Epidermal melanocyte (primary cell): ENCODE measurements around the gene NR3C1.
"Not testable (repeated sequence)": the region's sequence is repeated elsewhere in the genome, so short reads cannot be mapped to it uniquely, and the experiment has no call there.

Experiments used
- DNase-seq: peaks from one replicate; pipeline ENCODE4 v3.0.0; 2011; ENCODE audit warnings: low spot score; ENCODE audit not compliant: insufficient read length

The NR3C1 gene

DNA sequence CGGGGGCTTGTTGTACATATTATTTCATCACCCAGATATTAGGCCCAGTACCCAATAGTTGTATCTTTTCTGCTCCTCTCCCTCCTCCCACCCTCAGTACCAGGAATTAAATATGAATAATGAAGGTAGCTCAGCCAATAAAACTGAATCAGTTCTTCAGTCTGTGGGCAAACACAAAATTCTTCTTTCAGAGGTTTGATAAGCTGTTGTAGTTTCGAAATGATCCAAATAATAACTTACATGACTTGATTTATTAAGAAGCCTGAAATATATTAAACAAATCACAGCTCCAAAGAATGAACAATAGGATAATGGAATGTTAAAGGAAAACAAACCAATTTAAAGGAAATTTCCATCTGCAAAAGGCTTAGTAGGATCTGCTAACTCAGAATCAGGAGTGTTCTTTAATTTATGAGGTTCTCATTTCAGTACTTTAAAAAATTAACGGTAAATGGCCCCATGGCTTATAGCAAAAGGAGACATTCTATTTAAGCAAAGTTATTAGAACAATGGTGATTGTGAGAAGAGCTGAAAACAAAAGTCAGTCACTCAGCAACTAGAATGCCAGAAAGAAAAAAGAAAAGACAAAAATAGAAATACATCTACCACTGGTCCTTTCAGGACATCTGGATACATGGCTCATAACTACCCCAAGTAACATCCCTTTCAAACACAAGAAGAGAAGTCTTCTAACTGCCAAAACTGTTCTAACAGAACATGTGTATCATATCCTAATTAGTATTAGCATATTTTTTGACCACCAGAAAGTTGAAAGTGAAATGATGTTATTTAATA lies 62.4 kb downstream of the NR3C1 start:
- DNase-seq: no peak

DNA sequence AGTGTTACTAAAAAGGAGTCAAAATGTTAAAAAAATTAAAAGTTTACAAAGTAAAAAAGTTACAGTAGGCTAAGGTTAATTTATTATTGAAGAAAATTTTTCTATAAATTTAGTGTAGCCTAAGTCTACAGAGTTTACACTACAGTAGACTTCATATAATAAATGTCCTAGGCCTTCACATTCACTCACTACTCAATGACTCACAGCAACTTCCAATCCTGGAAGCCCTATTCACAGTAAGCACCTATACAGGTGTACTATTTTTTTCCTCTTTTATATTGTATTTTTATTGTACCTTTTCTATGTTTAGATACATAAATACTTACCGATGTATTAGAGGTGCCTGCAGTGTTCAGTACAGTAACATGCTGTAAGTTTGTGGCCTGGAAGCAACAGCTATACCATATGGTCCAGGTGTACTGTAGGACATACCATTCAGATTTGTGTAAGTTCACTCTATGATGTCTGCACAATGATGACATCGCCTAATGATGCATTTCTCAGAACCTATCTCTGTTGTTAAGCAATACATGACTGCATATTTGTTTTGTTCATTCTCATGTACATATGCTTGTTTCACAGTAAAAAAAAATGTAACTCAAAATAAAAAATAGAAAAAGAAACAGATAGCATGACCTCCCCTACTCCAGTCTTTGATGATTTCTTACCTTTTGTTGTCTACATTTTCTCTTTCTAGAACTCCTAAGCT lies 64.7 kb downstream of the NR3C1 start:
- no peak for DNase-seq

DNA sequence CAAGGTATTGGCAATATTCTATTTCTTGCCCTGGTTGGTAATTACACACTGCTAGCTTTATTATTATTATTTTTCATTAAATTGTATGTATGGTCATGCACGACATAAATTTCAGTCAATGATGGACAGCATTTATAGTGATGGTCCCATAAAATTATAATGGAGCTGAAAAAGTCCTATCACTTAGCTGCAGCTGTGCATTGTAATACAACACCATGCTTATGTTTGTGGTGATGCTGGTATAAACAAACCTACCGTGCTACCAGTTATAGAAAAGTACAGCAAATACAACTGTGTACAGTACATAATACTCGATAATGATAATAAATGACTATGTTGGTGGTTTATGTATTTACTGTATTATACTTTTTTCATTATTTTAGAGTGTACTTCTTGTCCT lies 65.5 kb downstream of the NR3C1 start:
- DNase-seq: no peak

DNA sequence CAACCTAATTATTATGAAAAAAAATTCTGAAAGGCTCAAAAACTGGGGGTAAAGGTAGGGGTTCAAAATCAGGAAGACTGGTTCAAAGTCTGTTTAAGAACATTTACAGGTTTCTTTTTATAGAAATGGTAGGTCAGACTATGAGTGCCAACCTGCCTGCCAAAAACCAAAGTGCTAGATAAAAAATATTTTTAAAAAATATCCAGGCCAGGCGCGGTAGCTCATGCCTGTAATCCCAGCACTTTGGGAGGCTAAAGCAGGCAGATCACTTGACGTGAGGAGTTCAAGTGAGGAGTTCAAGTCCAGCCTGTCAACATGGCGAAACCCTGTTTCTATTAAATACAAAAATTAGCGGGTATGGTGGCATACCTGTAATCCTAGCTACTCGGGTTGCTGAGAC lies 67.0 kb downstream of the NR3C1 start:
- DNase-seq: no peak

DNA sequence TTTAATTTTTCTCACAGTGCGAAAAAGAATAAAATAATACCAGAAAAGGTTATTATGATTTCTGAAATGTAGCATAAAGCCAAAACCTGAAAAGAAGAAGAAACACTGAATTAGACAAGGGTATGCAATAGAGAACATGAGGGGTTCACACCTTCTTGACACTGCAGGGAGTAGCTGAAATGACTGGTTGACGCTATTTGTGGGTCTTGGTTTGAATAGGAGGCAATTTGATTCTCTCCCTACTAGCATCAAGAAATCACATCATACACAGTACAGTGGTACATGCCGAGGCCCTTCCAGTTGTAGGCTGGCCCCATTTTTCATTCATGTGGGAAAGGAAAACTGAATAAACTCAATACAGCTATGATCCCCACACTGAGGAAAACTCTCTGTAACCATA lies 68.6 kb downstream of the NR3C1 start:
- no peak for DNase-seq

DNA sequence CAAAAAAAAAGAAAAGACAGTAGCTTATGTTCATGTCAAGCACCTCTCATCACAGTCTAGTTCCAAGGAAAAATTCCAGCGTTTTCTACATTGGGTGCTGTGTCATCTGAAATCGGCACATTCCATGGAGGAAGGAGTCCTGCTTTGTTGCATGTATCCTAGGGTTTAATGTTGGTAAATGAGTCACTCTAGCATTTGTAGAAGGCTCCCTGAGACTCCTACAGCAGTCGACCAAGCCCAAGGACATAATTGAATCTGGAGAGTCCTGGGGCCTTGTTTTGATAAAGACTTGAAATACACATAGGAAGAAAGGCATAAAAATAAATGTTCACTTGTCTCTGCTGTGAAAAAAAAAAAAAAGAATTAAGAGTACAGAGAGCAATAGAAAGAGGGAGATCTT lies 69.1 kb downstream of the NR3C1 start:
- not testable (repeated sequence) for DNase-seq

DNA sequence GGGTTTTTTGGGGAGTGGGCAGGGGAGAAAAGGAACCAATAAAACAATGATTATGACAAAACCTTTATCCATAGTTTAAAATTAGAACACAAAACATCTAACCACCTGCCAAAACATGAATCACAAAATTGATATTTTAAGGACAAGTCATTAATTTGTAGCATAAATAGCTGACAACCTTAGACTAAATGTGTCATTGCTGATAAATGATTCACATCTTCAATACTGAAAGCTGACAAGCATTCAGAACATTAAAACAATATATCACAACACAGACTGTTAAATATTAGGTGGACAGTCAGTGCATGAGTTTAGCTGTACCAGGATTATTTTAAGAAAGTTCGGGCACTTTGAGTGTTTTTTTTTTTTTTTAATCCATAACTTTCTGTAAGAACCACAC lies 71.5 kb downstream of the NR3C1 start:
- DNase-seq: no peak

DNA sequence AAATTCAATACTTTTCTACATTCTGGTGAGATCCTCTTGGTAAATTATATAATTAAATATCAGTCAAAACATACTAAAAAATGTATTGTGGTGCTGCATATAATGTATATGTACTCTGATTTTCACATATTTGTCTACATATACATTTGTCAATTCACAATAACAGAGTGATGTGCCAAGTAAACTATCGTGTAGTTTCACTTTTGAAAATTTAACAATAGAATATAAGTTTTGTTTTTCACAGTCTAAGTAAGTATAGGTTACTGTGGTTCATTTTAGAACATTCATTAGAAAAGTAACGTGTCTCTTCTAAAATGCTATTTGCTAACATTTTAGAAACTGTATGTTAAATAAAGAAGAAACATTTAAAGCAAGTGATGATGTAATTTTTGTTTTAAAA lies 73.6 kb downstream of the NR3C1 start:
- DNase-seq: no peak

DNA sequence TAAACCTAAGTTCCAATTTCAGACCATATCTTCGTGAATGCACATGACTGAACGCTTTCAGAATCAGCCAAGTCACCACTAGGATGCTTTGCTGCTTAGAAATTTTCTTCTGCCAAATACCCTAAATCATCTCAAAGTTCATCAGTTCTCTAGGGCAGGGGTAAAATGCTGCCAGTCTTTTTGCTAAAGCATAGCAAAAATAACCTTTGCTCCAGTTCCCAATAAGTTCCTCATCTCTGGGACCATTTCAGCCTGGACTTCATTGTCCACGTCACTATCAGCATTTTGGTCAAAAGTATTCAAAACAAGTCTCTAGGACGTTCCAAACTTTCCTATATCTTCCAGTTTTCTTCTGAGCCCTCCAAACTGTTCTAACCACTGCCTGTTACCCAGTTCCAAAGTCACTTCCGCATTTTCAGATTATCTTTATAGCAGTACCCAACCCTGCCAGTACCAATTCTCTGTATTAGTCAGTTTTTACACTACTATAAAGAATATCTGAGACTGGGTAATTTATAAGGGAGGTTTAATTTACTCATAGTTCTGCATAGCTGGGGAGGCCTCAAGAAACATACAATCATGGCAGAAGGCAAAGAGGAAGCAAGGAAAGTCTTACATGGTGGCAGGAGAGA lies 74.8 kb downstream of the NR3C1 start:
- no peak for DNase-seq

DNA sequence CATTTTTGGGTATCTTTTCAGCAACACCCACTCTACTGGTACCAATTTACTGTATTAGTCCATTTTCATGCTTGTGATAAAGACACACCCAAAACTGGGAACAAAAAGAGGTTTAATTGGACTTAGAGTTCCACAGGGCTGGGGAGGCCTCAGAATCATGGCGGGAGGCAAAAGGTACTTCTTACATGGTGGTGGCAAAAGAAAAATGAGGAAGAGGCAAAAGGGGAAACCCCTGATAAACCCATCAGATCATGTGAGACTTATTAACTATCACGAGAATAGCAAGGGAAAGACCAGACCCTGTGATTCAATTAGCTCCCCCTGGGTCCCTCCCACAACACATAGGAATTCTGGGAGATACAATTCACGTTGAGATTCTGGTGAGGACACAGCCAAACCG lies 78.4 kb downstream of the NR3C1 start:
- DNase-seq: not testable (repeated sequence)

DNA sequence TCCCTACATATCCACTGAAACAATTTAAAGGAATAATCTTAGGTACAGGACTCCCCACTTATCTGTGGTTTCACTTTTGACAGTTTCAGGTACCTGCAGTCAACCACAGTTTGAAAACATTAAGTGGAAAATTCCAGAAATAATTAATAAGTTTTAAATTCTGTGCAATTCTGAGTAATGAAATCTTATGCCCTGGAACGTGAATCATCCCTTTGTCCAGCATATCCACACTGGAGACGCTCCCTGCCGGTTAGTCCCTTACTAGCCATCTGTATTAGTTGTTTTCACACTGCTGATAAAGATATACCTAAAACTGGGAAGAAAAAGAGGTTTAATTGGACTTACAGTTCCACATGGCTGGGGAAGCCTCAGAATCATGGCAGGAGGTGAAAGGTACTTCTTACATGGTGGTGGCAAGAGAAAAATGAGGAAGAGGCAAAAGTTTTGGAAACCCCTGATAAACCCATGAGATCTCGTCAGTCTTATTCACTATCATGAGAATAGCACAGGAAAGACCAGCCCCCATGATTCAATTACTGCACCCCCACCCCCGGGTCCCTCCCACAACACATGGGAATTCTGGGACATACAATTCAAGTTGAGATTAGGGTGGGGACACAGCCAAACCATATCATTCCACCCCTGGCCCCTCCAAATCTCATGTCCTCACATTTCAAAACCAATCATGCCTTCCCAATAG lies 80.4 kb downstream of the NR3C1 start:
- DNase-seq: not testable (repeated sequence)

DNA sequence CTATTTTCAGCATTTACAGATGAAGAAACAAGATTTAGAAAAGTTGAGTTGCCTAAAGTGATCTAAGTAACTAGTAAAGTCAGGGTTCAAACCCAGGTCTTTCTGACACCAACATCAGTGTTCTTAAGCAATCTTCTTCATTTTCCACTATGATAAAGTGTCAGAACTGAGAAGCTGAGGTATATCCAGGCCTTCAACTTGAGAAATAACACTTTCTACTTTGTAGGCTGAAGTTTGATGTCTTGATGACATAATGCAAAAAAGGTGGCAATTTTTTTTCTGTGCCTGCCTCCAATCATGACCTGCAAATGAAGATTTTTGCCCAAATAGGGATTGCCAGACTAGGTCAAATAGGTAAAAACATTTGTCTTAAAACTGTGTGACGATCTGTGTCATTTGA lies 81.3 kb downstream of the NR3C1 start:
- no peak for DNase-seq

DNA sequence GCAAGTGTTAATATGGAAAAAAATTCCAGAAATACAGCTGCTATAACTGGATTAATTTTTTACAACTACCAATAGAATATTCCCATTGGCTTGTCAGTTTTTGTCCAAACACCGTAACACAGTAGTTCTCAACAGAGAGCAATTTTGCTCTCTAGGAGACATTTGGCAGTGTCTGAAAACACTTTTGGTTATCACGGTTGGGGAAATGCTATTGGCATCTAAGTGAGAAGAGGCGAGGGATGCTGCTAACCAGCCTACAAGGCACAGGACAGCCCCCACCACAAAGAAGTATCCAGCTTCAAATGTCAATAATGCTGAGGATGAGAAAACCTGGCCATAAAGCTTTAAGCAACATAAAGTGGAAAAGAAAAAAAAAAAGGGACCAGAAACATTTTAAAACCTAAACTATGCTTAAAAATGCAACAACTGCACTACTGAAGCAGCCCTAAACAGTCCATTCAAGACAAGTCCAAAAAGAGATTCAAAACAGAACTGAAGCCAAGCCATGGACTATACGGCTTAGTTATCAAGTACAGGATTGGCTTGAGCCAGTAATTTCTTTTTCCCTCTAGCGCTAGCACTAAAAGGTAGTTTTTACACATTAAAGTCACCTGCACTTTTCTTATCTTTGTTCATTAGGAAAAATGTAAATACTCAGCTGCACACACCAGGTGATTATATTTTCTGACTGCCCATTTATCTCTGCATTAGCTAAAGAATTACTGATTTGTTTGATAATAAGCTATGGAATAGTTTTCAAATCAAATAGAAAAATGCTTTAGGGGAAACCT lies 83.9 kb downstream of the NR3C1 start:
- DNase-seq: no peak

DNA sequence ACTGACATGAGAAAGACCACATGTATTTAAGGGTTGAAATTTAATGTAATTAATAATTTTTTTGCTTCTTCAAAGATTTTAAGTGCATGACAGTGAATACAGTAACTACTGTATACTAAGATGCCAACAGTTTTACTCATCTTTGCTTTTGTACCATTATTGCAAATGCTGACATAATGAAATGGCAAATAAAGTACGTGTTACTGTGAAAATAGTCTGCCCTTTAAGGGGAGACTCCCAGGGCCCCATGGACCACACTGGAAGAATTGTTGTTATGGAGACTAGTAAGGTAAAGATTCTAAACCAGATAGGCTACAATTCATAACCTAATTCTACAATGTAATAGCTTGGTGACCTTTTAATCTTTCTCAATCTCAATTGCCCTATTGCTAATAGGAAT lies 84.7 kb downstream of the NR3C1 start:
- DNase-seq: no peak

DNA sequence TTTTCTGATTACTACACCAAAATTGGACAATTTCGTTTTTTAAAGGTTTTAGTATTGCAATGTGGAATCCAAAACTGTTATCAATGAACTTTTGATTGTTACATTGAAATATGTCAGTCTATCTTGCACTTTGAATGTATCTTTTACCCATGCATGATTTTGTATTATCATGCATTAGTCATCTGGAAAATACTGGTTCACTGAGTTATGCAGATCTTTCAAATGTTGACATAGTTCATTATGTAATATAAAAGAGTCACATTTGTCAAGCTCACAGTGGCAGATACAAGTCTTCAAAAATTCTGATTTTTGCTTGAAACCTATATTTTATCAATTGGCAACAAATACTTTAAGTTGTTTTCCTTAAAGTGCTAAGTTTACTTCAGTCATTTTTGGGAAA lies 85.2 kb downstream of the NR3C1 start:
- DNase-seq: no peak

DNA sequence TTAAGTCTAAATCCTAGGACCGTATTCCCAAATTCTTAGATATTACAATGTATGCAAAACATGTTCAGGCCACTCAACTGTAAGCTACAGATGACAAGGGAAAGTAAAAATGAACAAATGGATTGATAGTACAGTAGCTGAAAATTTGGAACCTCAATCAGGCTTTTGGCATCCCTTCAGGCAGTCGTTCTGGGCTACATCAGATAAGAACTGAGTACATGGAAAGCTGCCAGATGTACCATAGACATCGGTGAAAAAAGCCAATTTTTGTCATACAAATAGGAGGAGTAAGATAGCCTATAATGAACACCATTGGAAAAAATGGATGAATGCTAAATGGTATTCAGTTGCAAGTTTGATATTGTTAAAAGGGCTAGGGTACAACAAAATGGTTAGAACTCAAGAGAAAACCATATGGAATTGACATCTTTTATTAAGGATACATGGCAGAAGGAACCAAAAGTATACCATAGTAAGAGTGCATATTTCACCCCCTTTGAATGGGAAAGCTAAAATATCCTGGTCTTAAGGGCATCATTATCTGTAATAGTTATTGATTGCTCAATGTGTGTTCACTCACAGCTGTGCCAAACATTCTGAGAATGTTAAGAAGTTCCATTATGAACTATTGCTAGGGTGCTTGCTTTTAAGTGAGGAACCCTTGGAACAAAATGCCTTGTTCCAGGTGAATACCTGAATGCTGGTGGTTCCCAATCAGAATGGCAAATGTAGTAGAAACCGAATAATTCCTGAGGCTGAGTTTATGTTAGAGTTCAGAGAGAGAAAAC lies 86.4 kb downstream of the NR3C1 start:
- no peak for DNase-seq

DNA sequence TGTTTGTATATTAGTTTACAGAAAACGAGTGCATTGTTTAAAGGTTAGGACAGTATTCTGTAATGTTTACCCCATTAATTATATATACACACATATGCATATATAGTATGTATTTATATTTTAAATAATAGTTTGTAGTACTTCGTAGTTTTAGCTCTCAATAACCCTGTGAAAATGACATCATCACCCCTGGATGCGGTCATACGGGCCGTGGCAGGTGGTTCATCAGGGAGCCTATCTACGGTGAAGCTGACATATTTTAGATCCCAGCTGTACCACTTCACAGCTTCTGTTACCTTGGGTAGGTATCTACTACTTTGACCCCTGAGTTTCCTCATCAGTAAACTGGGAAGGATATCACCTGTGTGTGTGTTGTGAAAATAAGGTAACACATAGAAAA lies 87.1 kb downstream of the NR3C1 start:
- no peak for DNase-seq

DNA sequence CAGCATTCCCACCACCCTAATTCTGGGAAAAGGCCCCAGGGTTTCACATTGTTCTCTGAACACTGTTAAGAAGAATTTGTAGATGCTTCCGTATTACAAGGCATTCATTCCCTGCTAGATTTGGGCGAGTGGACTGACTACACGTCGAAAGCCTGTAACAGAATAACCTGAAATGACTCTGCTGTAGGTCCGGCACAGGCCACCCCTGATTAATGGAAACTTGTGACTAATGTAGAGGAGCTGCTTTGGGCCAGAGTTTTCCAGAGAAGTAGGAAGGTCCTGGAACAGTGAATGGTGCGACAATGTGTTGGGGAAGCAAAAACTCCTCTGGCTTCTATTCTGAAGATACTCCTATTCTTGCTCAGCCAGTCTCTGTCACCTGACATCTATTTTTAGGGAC lies 87.6 kb downstream of the NR3C1 start:
- DNase-seq: no peak

DNA sequence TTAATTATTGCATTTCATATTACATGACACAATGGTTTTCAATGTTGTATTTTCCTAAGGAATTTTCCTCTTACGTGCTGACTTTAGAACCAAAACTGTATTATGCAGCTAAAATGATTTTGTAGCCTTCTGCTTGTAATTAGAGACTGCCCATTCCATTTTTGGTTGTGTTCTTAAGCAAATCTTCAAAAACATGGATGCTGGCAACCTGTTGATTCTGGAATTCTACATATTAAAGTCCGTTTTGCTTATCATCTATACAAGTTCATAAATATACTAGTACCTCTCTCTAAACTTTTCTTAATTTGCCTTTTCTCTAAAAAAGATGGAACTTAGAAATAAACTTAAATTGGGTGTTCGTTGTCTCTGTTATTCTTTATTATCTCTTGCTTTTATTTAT lies 88.3 kb downstream of the NR3C1 start:
- no peak for DNase-seq

DNA sequence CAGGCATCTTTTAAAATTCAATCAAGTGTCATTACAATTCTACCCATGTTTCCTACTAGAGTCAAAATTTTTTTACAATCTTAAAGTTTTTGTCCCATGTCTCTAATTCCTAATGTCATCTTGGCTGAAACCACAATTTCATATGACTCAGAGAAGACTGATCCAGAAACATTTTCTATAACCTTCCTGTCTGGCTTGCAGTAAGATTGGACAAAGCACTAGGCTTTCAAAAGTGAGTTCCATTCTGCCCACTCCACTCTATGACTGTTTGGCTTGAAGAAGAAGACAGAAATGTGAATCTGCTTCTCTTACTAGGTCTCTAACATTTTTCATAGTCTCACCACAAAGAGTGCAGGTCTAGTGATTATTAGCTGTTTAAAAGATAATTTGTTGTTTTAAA lies 88.8 kb downstream of the NR3C1 start:
- DNase-seq: no peak
